Activated T-helper 1 cell treated with anti-CD3 and anti-CD28 coated beads, Interleukin-12 subunit alpha, Interleukin-12 subunit beta, Interleukin-2, Interleukin-4 antibody, amounts not matched to agents 30 ng/mL and 10 ng/mL and 1 ng/mL, durations not matched to agents 14 hours and 24 hours and 36 hours (primary cell): ENCODE data around the gene GLYR1. TPM values are rescaled to one million over a fixed set of nuclear protein-coding genes. Genes with fewer than 3 reads are reported as not detected.

ENCODE experiments used
- DNase-seq: peaks from one replicate; pipeline ENCODE4 v3.0.0; 2021; ENCODE audit warnings: low spot score
- H3K27ac Mint-ChIP-seq: one replicate; pipeline ENCODE4 v1.8.0; 2021; ENCODE audit warnings: mild to moderate bottlenecking, mixed read lengths
- H3K27me3 Mint-ChIP-seq: one replicate; pipeline ENCODE4 v1.8.0; 2022; ENCODE audit warnings: mild to moderate bottlenecking, moderate library complexity, mixed read lengths; ENCODE audit not compliant: insufficient read depth
- H3K36me3 Mint-ChIP-seq: one replicate; pipeline ENCODE4 v1.8.0; 2021; ENCODE audit warnings: low read depth, mixed read lengths
- H3K4me1 Mint-ChIP-seq: one replicate; pipeline ENCODE4 v1.8.0; 2021; ENCODE audit warnings: low read depth, mixed read lengths
- H3K4me3 Mint-ChIP-seq: one replicate; pipeline ENCODE4 v1.8.0; 2021; ENCODE audit warnings: mild to moderate bottlenecking, moderate library complexity, mixed read lengths
- H3K9me3 Mint-ChIP-seq: one replicate; pipeline ENCODE4 v1.8.0; 2021; ENCODE audit warnings: mixed read lengths
- intact Hi-C: fragments of 100-400 bp; cut with micrococcal nuclease; formaldehyde crosslinking; loops from one replicate; pipeline ENCODE4 v1.15.1; 2024
- total RNA-seq: library from RNA; stranded (reverse); gene quantifications from 2 replicates; pipeline ENCODE4 v1.2.3, GENCODE V29; 2022

The GLYR1 gene
- total RNA-seq, 1 donor from 2014 or later = 120 TPM

DNA sequence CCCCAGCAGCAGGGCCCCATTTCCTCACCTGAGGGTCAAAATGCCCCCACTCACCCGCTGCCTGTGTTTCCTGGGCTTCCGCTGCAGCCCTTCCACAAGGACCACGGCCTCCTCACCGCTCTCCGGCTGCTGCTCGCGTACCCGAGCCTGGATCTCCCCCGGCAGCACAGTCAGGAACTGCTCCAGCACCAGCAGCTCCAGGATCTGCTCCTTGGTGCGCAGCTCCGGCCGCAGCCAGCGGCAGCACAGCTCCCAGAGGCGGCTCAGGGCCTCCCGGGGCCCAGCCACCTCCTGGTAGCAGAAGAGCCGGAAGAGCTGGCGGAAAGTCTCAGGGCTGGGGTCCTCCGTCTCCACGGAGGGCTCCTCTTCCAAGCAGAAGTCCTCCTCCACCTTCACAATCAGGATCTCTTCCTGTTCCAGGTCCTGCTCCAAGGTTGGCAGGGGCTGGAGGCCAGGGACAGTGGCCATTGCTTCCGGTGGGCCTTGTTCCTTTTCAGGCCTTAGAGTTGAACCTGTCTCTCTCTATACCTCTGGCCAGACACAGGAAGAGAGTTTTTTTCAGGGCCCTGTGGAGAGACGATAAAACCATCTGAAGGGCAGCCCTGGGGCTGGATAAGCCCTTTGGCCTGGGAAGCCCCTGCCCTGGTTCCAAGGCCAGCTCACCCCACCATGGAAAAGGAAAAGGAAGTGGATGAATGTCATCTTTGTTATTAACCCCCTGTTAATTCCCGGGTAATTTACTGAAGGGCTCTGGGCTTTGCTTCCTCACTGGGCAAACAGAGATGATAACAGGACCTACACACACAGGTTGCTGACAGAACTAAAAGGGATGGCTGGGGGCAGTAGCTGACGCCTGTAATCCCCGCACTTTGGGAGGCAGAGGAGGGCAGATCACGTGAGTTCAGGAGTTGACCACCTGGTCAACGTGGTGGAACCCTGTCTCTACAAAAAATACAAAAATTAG lies 81.3 kb downstream of the GLYR1 start:
- peak overlapping the region; percentile 87 for H3K4me3 Mint-ChIP-seq
- no peaks in the 10 kb centered on the region for H3K27me3 Mint-ChIP-seq
- no peaks in the 10 kb centered on the region for H3K9me3 Mint-ChIP-seq
- peak overlapping the region; percentile 79 for H3K27ac Mint-ChIP-seq
- H3K4me1 Mint-ChIP-seq = peaks cover 20% of the 10 kb centered on the region
- DNase-seq = no peak
- peaks cover 1% of the 10 kb centered on the region for H3K36me3 Mint-ChIP-seq
- intact Hi-C loops = loop anchor here (2.0 to 5.0 kb wide), 2 partner anchors 307 to 341 kb away; partner anchors contain the start of genes ALG1 and DNAJA3

DNA sequence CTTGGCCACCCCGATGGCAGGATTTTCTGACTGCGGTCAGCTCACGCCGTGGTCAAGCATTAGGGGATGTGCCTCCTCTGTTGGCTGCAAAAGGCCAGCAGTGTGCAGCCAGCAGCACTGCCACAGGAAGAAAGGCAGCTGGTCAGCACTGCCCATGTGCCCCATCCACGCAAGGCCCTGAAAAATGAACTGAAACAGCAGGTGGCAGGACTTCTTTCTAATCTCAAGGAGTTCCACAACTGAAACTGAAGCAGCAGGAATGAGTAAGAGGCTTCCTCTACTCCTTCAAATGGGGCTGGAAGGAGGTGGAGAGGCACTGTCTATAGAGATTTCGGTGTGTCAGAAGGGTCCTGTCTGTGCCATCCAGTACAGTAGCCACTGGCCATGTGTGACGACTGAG lies 83.3 kb downstream of the GLYR1 start:
- no peaks in the 10 kb centered on the region for H3K9me3 Mint-ChIP-seq
- peaks cover 10% of the 10 kb centered on the region for H3K36me3 Mint-ChIP-seq
- no peak for DNase-seq
- no peaks in the 10 kb centered on the region for H3K27me3 Mint-ChIP-seq
- intact Hi-C loops = no loop called here
- no peak overlapping the region for H3K4me3 Mint-ChIP-seq
- peaks cover 20% of the 10 kb centered on the region for H3K4me1 Mint-ChIP-seq
- H3K27ac Mint-ChIP-seq = no peak overlapping the region

DNA sequence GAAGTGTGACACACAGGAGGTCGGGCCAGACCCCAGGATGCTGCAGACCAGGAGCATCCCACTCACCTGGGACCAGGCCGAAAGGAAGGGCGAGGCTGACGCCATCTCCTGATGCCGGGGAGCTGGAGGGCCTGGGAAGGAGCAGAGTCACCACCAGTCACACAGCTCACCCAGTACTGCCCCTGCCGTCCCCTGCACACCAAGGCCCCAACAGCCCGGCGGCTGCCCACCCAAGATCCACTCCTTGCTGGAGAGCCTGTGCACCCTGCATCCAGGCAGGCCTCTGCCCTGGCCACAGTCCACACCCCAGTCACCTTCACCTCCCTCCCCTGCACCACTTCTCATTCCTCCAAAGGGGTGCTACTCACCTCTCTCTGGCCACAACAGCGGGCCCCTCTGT lies 84.9 kb downstream of the GLYR1 start:
- Mint-ChIP-seq H3K27ac (no peak overlapping the region), H3K9me3 (no peaks in the 10 kb centered on the region), H3K4me3 (no peak overlapping the region), H3K27me3 (no peaks in the 10 kb centered on the region), H3K36me3 (peaks cover 15% of the 10 kb centered on the region), H3K4me1 (peaks cover 9% of the 10 kb centered on the region)
- DNase-seq = no peak
- intact Hi-C loops = no loop called here

DNA sequence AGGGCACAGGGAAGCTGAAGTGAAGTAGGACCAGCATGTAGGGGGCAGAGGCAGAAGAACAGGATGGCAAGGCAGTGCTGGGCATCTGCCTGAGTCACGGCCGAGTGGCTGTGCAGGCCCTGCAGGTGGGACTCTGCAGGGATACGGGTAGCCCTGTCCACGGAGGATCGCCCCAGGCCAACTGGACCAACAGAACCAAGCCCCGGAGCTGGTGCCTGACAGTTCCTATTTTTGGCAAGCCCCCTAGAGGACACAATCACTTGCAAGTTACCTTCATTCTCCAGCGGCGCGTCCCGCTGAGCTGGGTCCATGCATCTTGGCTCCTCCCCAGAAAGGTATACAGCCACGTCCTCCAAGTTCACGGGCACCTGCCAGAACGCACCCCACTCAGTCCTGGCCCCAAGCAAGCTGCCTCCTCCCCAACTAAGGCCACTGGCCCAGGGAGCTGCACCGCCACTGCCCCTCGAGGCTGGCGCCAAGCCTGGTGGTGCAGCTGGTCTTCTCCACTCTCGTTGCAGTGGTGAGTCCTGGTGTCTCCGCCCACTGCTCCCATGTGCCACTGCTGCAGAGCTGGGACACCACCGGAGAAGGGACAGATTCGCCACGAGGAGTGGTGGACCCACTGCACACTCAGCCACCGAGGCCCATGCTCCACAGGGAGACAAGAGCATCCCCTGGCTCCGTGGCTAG lies 86.7 kb downstream of the GLYR1 start:
- Mint-ChIP-seq H3K4me1 (no peaks in the 10 kb centered on the region), H3K27ac (no peak overlapping the region), H3K9me3 (no peaks in the 10 kb centered on the region), H3K4me3 (no peak overlapping the region), H3K27me3 (no peaks in the 10 kb centered on the region), H3K36me3 (peaks cover 24% of the 10 kb centered on the region)
- intact Hi-C loops = no loop called here
- DNase-seq = no peak

DNA sequence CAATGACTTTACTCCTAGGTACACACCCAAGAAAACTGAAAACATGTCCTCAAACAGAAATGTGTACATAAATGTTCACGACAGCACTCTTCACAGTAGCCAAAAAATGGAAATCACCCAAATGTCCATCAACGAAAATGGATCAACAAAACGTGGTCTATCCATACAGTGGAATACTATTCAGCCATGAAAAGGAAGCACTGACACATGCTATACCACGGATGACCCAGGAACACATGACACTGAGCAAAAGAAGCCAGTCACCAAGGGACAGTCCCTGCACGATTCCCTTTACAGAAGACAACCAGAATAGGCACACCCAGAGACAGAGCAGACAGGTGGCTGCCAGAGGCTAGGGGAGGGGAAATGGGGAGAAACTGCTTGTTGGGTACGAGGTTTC lies 91.4 kb downstream of the GLYR1 start:
- H3K27me3 Mint-ChIP-seq = no peaks in the 10 kb centered on the region
- no peaks in the 10 kb centered on the region for H3K4me1 Mint-ChIP-seq
- H3K36me3 Mint-ChIP-seq = peaks cover 30% of the 10 kb centered on the region
- H3K9me3 Mint-ChIP-seq = no peaks in the 10 kb centered on the region
- H3K27ac Mint-ChIP-seq = no peak overlapping the region
- no peak for DNase-seq
- intact Hi-C loops = no loop called here
- H3K4me3 Mint-ChIP-seq = no peak overlapping the region

DNA sequence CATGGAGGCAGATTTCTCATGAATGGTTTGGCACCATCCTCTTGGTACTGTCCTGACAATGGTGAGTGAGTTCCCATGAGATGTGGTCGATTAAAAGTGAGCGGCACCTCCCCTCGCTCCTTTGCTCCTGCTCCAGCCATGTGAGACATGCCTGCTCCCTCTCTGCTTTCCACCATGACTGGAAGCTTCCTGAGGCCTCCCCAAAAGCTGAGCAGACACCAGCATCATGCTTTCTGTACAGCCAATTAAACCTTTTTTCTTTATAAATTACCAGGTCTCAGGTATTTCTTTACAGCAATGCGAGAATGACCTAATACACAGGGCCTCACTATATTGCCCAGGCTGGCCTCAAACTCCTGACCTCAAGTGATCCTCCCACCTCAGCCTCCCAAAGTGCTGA lies 92.2 kb downstream of the GLYR1 start:
- H3K4me1 Mint-ChIP-seq = no peaks in the 10 kb centered on the region
- H3K4me3 Mint-ChIP-seq = no peak overlapping the region
- H3K27me3 Mint-ChIP-seq = no peaks in the 10 kb centered on the region
- H3K27ac Mint-ChIP-seq = no peak overlapping the region
- no peaks in the 10 kb centered on the region for H3K9me3 Mint-ChIP-seq
- peaks cover 26% of the 10 kb centered on the region for H3K36me3 Mint-ChIP-seq
- DNase-seq = no peak
- intact Hi-C loops = no loop called here

DNA sequence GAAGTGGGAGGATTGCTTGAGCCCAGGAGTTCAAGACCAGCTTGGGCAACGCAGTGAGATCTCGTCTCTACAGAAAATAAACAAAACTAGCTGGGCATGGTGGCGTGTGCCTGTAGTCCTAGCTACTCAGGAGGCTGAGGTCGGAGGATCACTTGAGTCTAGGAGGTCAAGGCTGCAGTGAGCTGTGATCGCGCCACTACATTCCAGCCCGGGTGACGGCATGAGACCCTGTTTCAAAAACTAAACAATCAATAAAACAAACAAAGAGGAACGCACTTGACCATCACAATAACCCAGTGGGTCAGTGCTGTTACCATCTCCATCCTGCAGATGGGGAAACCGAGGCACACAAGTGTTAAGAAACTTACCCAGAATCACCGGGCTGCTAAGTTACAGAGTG lies 93.9 kb downstream of the GLYR1 start:
- DNase-seq = no peak
- H3K4me3 Mint-ChIP-seq = no peak overlapping the region
- intact Hi-C loops = no loop called here
- H3K9me3 Mint-ChIP-seq = no peaks in the 10 kb centered on the region
- peaks cover 17% of the 10 kb centered on the region for H3K36me3 Mint-ChIP-seq
- H3K27ac Mint-ChIP-seq = no peak overlapping the region
- H3K4me1 Mint-ChIP-seq = peaks cover 4% of the 10 kb centered on the region
- H3K27me3 Mint-ChIP-seq = no peaks in the 10 kb centered on the region

Other genes starting within 250 kb of the GLYR1 start
- gene UBALD1, start 232.4 kb downstream of the GLYR1 start, total RNA-seq = 23.1 and 26.2 TPM in 2 replicates
- gene MGRN1, start 222.5 kb downstream of the GLYR1 start, total RNA-seq = 110 and 119 TPM in 2 replicates
- 39.9 and 41.9 TPM in 2 replicates for gene NUDT16L1, start 153.7 kb downstream of the GLYR1 start, total RNA-seq
- gene ANKS3, start 113.0 kb downstream of the GLYR1 start, total RNA-seq = 21.1 and 25.8 TPM in 2 replicates
- not detected in 2 replicates for gene DNAAF8, start 112.8 kb downstream of the GLYR1 start, total RNA-seq
- 16.6 and 17.4 TPM in 2 replicates for gene ZNF500, start 80.1 kb downstream of the GLYR1 start, total RNA-seq
- not detected in 2 replicates for gene SEPTIN12, start 58.9 kb downstream of the GLYR1 start, total RNA-seq
- gene SMIM22, start 51.9 kb downstream of the GLYR1 start, total RNA-seq = not detected in 2 replicates
- 3.3 and 3.5 TPM in 2 replicates for gene ROGDI, start 44.7 kb downstream of the GLYR1 start, total RNA-seq
- 39.6 and 42.6 TPM in 2 replicates for gene UBN1, start 193 bp upstream of the GLYR1 start, total RNA-seq
- gene PPL, start 89.9 kb upstream of the GLYR1 start, total RNA-seq = not detected in 2 replicates
- not detected in 2 replicates for gene SEC14L5, start 111.0 kb upstream of the GLYR1 start, total RNA-seq
- 11.6 and 12.5 TPM in 2 replicates for gene NAGPA, start 186.6 kb upstream of the GLYR1 start, total RNA-seq
- gene C16orf89, start 218.7 kb upstream of the GLYR1 start, total RNA-seq = not detected in 2 replicates
- gene ALG1, start 224.6 kb upstream of the GLYR1 start, total RNA-seq = 40.0 and 41.4 TPM in 2 replicates